ENCODE data around the gene NRG4.
"Not testable (repeated sequence)": the region's sequence is repeated elsewhere in the genome, so short reads cannot be mapped to it uniquely, and the experiment has no call there.

NRG4 gene

GRCh38 chr15:75994220-75994619, 18.0 kb downstream of the NRG4 start:
- Histone ChIP-seq H3K27ac (ENCODE audit: insufficient read depth, low read depth, low read length, poor library complexity, severe bottlenecking) (no peak overlapping the region), H3K9me3 (ENCODE audit: control insufficient read depth, low read length) (no peaks in the 10 kb centered on the region), H3K36me3 (ENCODE audit: control insufficient read depth, insufficient read depth, low read length) (no peaks in the 10 kb centered on the region), H3K27me3 (ENCODE audit: control insufficient read depth, insufficient read depth, low read length, poor library complexity, severe bottlenecking) (no peaks in the 10 kb centered on the region), H3K4me1 (ENCODE audit: control insufficient read depth, insufficient read depth, low read length) (no peaks in the 10 kb centered on the region), H3K4me3 (ENCODE audit: insufficient read depth, low read depth, low read length) (no peak overlapping the region)
- WGBS, 2 experiments = 100% methylated on average over 1 of the region's 1 CpG; no CpG with 5 or more reads in 1 of the 2 experiments

GRCh38 chr15:75992897-75993296, 19.3 kb downstream of the NRG4 start:
- no peaks in the 10 kb centered on the region for H3K9me3 ChIP-seq (ENCODE audit: control insufficient read depth, low read length)
- H3K4me1 ChIP-seq (ENCODE audit: control insufficient read depth, insufficient read depth, low read length) = no peaks in the 10 kb centered on the region
- no peaks in the 10 kb centered on the region for H3K27me3 ChIP-seq (ENCODE audit: control insufficient read depth, insufficient read depth, low read length, poor library complexity, severe bottlenecking)
- H3K36me3 ChIP-seq (ENCODE audit: control insufficient read depth, insufficient read depth, low read length) = no peaks in the 10 kb centered on the region
- H3K4me3 ChIP-seq (ENCODE audit: insufficient read depth, low read depth, low read length) = no peak overlapping the region
- H3K27ac ChIP-seq (ENCODE audit: insufficient read depth, low read depth, low read length, poor library complexity, severe bottlenecking) = no peak overlapping the region

GRCh38 chr15:75989875-75990274, 22.3 kb downstream of the NRG4 start:
- Histone ChIP-seq H3K4me1 (ENCODE audit: control insufficient read depth, insufficient read depth, low read length) (no peaks in the 10 kb centered on the region), H3K27me3 (ENCODE audit: control insufficient read depth, insufficient read depth, low read length, poor library complexity, severe bottlenecking) (no peaks in the 10 kb centered on the region), H3K9me3 (ENCODE audit: control insufficient read depth, low read length) (no peaks in the 10 kb centered on the region), H3K4me3 (ENCODE audit: insufficient read depth, low read depth, low read length) (no peak overlapping the region), H3K27ac (ENCODE audit: insufficient read depth, low read depth, low read length, poor library complexity, severe bottlenecking) (no peak overlapping the region), H3K36me3 (ENCODE audit: control insufficient read depth, insufficient read depth, low read length) (no peaks in the 10 kb centered on the region)
- WGBS, 2 experiments = 93 to 95% methylated on average over 7 of the region's 7 CpGs

- no peaks in the 10 kb centered on the region for H3K9me3 ChIP-seq (ENCODE audit: control insufficient read depth, low read length)
- no peaks in the 10 kb centered on the region for H3K27me3 ChIP-seq (ENCODE audit: control insufficient read depth, insufficient read depth, low read length, poor library complexity, severe bottlenecking)
- 93 to 100% methylated on average over 2 of the region's 2 CpGs for WGBS, 2 experiments
- H3K4me3 ChIP-seq (ENCODE audit: insufficient read depth, low read depth, low read length) = no peak overlapping the region
- no peaks in the 10 kb centered on the region for H3K4me1 ChIP-seq (ENCODE audit: control insufficient read depth, insufficient read depth, low read length)
- no peak overlapping the region for H3K27ac ChIP-seq (ENCODE audit: insufficient read depth, low read depth, low read length, poor library complexity, severe bottlenecking)
- no peaks in the 10 kb centered on the region for H3K36me3 ChIP-seq (ENCODE audit: control insufficient read depth, insufficient read depth, low read length)
These were observed 23.2 kb downstream of the NRG4 start for GRCh38 chr15:75989045-75989444.

GRCh38 chr15:75985971-75986370, 26.3 kb downstream of the NRG4 start:
- H3K4me3 ChIP-seq (ENCODE audit: insufficient read depth, low read depth, low read length) = no peak overlapping the region
- no peaks in the 10 kb centered on the region for H3K36me3 ChIP-seq (ENCODE audit: control insufficient read depth, insufficient read depth, low read length)
- no peak overlapping the region for H3K27ac ChIP-seq (ENCODE audit: insufficient read depth, low read depth, low read length, poor library complexity, severe bottlenecking)
- no peaks in the 10 kb centered on the region for H3K4me1 ChIP-seq (ENCODE audit: control insufficient read depth, insufficient read depth, low read length)
- H3K9me3 ChIP-seq (ENCODE audit: control insufficient read depth, low read length) = no peaks in the 10 kb centered on the region
- 94 to 100% methylated on average over 1 of the region's 1 CpG for WGBS, 2 experiments
- H3K27me3 ChIP-seq (ENCODE audit: control insufficient read depth, insufficient read depth, low read length, poor library complexity, severe bottlenecking) = no peaks in the 10 kb centered on the region

GRCh38 chr15:75984706-75985105, 27.5 kb downstream of the NRG4 start:
- H3K9me3 ChIP-seq (ENCODE audit: control insufficient read depth, low read length); H3K27ac ChIP-seq (ENCODE audit: insufficient read depth, low read depth, low read length, poor library complexity, severe bottlenecking); H3K4me1 ChIP-seq (ENCODE audit: control insufficient read depth, insufficient read depth, low read length); H3K4me3 ChIP-seq (ENCODE audit: insufficient read depth, low read depth, low read length); H3K36me3 ChIP-seq (ENCODE audit: control insufficient read depth, insufficient read depth, low read length); H3K27me3 ChIP-seq (ENCODE audit: control insufficient read depth, insufficient read depth, low read length, poor library complexity, severe bottlenecking): not testable (repeated sequence)
- WGBS, 2 experiments = 89 to 98% methylated on average over 2 to 3 of the region's 3 CpGs

GRCh38 chr15:75982468-75982867, 29.8 kb downstream of the NRG4 start:
- WGBS, 2 experiments = 79 to 83% methylated on average over 2 of the region's 2 CpGs
- Histone ChIP-seq H3K36me3 (ENCODE audit: control insufficient read depth, insufficient read depth, low read length) (no peaks in the 10 kb centered on the region), H3K9me3 (ENCODE audit: control insufficient read depth, low read length) (no peaks in the 10 kb centered on the region), H3K4me3 (ENCODE audit: insufficient read depth, low read depth, low read length) (no peak overlapping the region), H3K27me3 (ENCODE audit: control insufficient read depth, insufficient read depth, low read length, poor library complexity, severe bottlenecking) (no peaks in the 10 kb centered on the region), H3K4me1 (ENCODE audit: control insufficient read depth, insufficient read depth, low read length) (no peaks in the 10 kb centered on the region), H3K27ac (ENCODE audit: insufficient read depth, low read depth, low read length, poor library complexity, severe bottlenecking) (no peak overlapping the region)

- WGBS, 2 experiments = 88 to 90% methylated on average over 2 of the region's 2 CpGs
- no peak overlapping the region for H3K4me3 ChIP-seq (ENCODE audit: insufficient read depth, low read depth, low read length)
- no peaks in the 10 kb centered on the region for H3K9me3 ChIP-seq (ENCODE audit: control insufficient read depth, low read length)
- no peaks in the 10 kb centered on the region for H3K36me3 ChIP-seq (ENCODE audit: control insufficient read depth, insufficient read depth, low read length)
- no peaks in the 10 kb centered on the region for H3K4me1 ChIP-seq (ENCODE audit: control insufficient read depth, insufficient read depth, low read length)
- H3K27me3 ChIP-seq (ENCODE audit: control insufficient read depth, insufficient read depth, low read length, poor library complexity, severe bottlenecking) = no peaks in the 10 kb centered on the region
- H3K27ac ChIP-seq (ENCODE audit: insufficient read depth, low read depth, low read length, poor library complexity, severe bottlenecking) = no peak overlapping the region
These were observed 30.9 kb downstream of the NRG4 start for GRCh38 chr15:75981149-75981815.

- H3K9me3 ChIP-seq (ENCODE audit: control insufficient read depth, low read length); H3K27ac ChIP-seq (ENCODE audit: insufficient read depth, low read depth, low read length, poor library complexity, severe bottlenecking); H3K4me1 ChIP-seq (ENCODE audit: control insufficient read depth, insufficient read depth, low read length); H3K4me3 ChIP-seq (ENCODE audit: insufficient read depth, low read depth, low read length); H3K36me3 ChIP-seq (ENCODE audit: control insufficient read depth, insufficient read depth, low read length); H3K27me3 ChIP-seq (ENCODE audit: control insufficient read depth, insufficient read depth, low read length, poor library complexity, severe bottlenecking): not testable (repeated sequence)
- WGBS, 2 experiments = 95 to 96% methylated on average over 3 of the region's 3 CpGs
These were observed 35.5 kb downstream of the NRG4 start for GRCh38 chr15:75976766-75977165.

GRCh38 chr15:75966073-75966472, 46.2 kb downstream of the NRG4 start:
- Histone ChIP-seq H3K4me1 (ENCODE audit: control insufficient read depth, insufficient read depth, low read length) (no peaks in the 10 kb centered on the region), H3K4me3 (ENCODE audit: insufficient read depth, low read depth, low read length) (no peak overlapping the region), H3K36me3 (ENCODE audit: control insufficient read depth, insufficient read depth, low read length) (no peaks in the 10 kb centered on the region), H3K27me3 (ENCODE audit: control insufficient read depth, insufficient read depth, low read length, poor library complexity, severe bottlenecking) (no peaks in the 10 kb centered on the region), H3K9me3 (ENCODE audit: control insufficient read depth, low read length) (no peaks in the 10 kb centered on the region), H3K27ac (ENCODE audit: insufficient read depth, low read depth, low read length, poor library complexity, severe bottlenecking) (no peak overlapping the region)
- WGBS, 2 experiments = 94 to 95% methylated on average over 2 of the region's 2 CpGs

GRCh38 chr15:75961331-75961730, 50.9 kb downstream of the NRG4 start:
- WGBS, 2 experiments = 100% methylated on average over 1 of the region's 1 CpG
- no peaks in the 10 kb centered on the region for H3K27me3 ChIP-seq (ENCODE audit: control insufficient read depth, insufficient read depth, low read length, poor library complexity, severe bottlenecking)
- H3K4me3 ChIP-seq (ENCODE audit: insufficient read depth, low read depth, low read length) = no peak overlapping the region
- no peaks in the 10 kb centered on the region for H3K36me3 ChIP-seq (ENCODE audit: control insufficient read depth, insufficient read depth, low read length)
- no peaks in the 10 kb centered on the region for H3K9me3 ChIP-seq (ENCODE audit: control insufficient read depth, low read length)
- H3K4me1 ChIP-seq (ENCODE audit: control insufficient read depth, insufficient read depth, low read length) = no peaks in the 10 kb centered on the region
- no peak overlapping the region for H3K27ac ChIP-seq (ENCODE audit: insufficient read depth, low read depth, low read length, poor library complexity, severe bottlenecking)
